Measurements from ENCODE around the gene ENPP5.
"Not testable (repeated sequence)": the region's sequence is repeated elsewhere in the genome, so short reads cannot be mapped to it uniquely, and the experiment has no call there.

ENPP5 gene

DNA sequence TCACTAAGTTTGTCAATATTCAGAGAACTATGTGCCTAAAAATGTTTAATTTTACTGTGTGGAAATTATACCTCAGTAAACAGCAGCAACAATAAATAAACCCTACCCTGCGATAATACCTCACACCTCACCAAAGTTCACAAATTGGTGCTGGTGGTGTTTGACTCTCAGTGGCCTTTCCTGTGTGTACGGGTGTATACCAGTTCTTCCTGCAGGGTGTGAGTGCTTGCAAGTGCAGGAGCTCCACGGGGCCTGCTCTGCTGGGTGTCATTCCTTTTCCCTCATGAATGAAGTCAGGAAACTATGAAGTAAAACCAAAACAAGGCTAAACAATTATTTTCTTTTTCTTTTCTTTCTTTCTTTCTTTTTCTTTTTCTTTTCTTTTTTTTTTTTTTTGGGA lies 4.1 kb upstream of the ENPP5 start:
- DNase-seq (ENCODE audit: low spot score), result no peak

DNA sequence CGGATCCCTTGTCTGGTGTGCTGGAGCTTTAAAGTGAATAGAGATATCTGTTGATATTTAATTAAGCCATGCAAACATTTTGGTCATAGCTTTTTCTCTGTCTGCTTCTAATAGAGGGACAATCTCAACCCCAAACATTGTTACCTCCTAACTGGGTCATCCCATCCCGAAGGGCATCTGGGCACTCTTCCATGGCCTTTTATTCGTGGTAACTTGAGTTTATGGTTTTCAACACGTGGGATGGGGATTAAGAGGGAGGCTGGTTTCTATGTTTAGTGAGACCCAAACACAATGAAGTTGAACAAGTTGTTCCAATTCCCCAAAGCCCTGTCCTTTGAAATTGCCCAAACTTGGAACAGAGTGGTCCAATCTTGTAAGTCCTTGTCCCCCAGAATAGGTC lies 1.4 kb upstream of the ENPP5 start:
- no peak for DNase-seq (ENCODE audit: low spot score)

DNA sequence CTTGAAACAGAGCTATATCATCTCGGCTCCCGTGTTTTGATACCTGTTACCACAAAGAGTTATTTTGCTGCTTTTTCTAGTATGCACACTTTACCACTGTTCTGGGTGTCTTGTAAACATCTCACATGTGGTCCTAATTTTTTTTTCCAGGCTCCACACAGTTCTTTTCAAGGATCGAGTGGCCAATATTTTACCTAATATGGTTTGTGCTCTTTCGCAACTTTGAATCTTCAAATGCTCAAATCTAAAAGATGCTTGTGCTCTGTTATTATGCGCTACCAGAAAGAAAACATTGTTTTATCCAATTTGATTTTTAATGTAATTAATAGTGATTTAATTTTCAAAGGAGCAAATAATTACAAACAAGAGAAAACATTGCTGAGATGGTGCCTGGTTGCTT lies 10.7 kb downstream of the ENPP5 start:
- DNase-seq (ENCODE audit: low spot score), result no peak

DNA sequence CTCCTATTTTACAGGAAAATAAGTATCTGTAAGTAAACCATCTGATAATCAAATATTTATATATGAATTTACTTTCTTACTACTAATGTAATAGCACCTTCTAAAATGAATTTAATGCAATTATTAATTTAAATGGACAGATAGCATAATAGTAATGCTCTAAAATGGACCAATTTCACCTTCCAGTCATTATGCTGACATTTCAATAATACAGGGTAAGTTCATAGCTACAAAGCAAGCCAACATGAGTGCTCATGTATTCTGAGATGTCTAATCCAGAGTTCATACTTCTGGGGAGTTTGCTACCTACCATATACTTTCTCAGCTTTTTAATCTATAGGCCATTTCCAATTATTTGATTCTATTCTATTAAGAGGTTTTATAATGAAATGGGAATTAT lies 11.6 kb downstream of the ENPP5 start:
- no peak for DNase-seq (ENCODE audit: low spot score)

DNA sequence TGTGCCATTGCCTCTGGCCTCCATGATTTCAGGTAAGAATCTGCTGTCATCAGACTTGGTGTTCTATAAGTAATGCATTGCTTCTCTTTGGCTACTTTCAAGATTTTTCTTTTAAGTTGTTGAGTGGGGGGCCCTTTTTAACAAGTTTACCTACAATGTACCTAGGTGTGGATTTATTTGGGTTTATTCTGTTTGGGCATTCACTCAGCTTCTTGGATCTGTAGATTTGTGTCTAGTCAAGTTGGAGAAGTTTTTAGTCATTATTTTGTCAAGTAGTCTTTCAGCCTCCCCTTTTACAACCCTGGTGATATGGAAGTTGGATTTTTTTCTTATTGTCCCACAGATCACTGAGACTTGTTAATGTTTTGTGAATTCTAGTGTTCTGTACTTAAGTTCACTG lies 14.1 kb downstream of the ENPP5 start:
- DNase-seq (ENCODE audit: low spot score), result no peak

DNA sequence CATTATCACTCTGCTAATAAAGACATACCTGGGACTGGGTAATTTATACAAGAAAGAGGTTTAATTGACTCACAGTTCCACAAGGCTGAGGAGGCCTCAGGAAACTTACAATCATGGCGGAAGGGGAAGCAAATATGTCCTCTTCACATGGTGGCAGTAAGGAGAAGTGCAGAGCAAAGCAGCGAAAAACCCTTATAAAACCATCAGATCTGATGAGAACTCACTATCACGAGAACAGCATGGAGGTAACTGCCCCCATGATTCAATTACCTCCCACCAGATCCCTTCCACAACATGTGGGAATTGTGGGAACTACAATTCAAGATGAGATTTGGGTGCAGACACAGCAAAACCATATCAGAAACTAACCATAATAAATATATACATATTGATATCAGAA lies 21.7 kb downstream of the ENPP5 start:
- DNase-seq (ENCODE audit: low spot score), result not testable (repeated sequence)

DNA sequence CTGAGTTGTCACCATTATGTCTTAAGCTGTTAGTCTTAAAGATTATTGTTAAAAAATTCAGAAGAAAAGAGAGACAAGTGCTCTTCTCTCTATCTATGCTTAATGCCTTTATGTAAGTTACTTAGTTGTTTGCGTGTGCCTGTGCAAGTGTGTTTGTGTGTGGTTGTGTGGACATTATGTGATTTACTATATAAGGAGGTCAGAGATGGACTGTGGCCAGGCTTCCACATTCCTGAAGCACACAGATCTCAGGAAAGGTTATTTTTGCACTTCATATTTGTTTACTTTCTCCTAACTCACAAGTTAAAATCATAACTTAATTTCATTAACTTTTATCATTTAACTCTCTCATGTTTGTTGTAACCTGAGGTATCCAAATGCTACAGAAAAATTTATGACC lies 26.5 kb downstream of the ENPP5 start:
- no peak for DNase-seq (ENCODE audit: low spot score)

DNA sequence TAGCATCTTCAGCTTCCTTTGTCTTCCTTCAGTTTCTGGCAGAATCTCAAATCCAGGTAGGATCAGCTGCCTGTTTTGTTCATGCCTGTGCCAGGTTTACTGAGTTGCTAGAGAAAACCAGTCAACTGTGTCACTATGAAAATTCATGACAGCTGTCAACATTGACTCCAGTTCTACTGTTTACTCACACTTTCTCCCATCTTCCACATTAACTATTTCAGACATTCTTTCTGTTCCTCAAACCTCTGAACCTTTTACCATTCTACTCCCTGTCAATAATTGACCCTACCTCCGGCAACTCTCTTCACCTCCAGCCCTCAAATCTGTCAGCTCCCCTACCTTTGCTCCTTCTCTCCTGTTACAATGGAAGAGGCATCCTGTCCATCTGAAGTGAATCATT lies 32.5 kb downstream of the ENPP5 start:
- no peak for DNase-seq (ENCODE audit: low spot score)

DNA sequence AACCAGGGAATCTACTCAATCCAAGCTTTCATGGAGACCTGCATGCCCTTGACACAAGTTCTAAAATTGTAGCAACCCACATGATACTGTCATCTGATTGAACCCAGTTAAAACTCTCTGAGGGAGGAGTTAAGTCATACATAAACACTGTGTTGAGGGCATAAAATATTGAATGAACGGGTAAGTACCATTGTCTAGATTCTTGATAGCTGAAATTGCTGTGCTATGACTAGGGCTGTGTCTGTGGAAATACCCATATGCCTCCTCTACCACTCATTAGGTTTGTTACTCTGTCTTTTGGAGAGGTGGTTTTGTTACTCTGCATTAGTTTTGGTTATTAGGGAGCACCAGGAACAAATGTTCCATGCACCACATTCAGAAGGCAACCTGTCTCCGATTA lies 33.4 kb downstream of the ENPP5 start:
- no peak for DNase-seq (ENCODE audit: low spot score)

DNA sequence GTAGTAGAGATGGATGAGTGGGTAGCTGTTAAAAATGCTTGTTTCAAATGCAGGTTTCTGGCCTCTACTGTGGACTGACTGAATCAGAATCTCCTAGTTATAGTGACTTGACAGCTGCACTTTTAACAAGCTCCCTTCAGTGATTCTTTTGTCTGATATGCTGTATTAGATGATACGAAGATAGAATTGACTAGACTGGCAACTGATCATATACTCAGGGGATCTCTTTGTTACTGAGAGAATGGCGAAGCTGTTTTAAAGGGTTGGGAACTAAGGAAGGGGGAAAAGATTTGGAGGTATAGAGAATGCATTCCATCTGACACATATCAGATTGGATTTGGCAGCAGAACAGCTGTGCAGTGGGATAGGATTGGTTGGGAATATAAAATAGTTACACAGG lies 33.9 kb downstream of the ENPP5 start:
- no peak for DNase-seq (ENCODE audit: low spot score)

DNA sequence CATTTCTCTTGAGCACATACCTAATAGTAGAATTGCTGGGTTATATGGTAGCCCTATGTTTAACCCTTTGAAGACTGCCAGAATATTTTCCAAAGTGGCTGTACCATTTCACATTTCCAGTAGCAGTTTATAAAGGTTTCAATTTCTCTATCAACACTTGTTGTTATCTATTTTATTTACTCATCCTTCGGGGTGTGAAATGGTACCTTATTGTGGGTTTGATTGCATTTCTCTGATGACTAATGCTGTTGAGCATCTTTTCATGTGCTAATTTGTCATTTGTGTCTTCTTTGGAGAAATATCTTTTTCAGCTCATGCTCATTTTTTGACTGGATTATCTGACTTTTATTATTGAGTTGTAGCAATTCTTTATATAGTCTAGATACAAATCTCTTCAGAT lies 35.6 kb downstream of the ENPP5 start:
- no peak for DNase-seq (ENCODE audit: low spot score)

DNA sequence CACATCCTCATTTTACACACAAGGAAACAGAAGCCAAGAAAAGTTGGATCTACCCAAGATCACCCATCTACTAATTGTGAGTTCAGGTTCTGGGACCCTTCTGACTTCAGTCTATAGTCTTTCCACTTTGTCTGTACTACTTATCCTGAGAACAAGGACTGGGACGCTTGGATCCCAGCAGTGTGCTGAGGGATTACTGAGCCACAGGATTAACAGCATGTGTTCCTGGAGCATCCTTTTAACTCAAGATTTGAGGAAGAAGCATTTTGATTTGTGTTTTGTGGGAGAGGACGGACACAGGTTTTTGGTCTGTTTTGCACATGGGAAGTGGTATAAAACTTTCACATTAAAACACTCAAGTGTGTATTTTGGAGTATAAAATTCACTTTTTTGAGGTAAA lies 36.6 kb downstream of the ENPP5 start:
- DNase-seq (ENCODE audit: low spot score), result no peak

DNA sequence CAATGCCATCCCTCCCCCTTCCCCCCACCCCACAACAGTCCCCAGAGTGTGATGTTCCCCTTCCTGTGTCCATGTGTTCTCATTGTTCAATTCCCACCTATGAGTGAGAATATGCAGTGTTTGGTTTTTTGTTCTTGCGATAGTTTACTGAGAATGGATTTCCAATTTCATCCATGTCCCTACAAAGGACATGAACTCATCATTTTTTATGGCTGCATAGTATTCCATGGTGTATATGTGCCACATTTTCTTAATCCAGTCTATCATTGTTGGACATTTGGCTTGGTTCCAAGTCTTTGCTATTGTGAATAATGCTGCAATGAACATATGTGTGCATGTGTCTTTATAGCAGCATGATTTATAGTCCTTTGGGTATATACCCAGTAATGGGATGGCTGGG lies 39.5 kb downstream of the ENPP5 start:
- not testable (repeated sequence) for DNase-seq (ENCODE audit: low spot score)

DNA sequence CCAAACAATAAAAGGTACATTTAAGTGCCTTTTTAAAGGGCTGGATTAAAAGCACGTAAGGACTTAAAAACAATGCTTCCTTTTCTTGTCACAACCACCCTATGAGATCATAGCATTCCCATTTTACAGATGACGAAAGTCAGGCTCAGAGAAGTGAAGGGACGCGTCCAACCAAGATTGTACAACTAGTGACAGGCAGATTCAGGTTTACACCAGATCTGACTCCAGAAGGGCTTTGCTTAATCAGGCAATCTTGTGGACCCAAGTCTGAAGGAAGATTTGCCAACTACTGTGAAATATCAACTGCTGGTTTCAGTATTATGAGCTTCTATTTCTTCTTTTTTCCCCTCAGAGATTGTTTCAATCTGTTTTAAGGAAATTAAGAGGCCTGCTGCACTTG lies 40.1 kb downstream of the ENPP5 start:
- DNase-seq (ENCODE audit: low spot score), result peak; percentile 5

DNA sequence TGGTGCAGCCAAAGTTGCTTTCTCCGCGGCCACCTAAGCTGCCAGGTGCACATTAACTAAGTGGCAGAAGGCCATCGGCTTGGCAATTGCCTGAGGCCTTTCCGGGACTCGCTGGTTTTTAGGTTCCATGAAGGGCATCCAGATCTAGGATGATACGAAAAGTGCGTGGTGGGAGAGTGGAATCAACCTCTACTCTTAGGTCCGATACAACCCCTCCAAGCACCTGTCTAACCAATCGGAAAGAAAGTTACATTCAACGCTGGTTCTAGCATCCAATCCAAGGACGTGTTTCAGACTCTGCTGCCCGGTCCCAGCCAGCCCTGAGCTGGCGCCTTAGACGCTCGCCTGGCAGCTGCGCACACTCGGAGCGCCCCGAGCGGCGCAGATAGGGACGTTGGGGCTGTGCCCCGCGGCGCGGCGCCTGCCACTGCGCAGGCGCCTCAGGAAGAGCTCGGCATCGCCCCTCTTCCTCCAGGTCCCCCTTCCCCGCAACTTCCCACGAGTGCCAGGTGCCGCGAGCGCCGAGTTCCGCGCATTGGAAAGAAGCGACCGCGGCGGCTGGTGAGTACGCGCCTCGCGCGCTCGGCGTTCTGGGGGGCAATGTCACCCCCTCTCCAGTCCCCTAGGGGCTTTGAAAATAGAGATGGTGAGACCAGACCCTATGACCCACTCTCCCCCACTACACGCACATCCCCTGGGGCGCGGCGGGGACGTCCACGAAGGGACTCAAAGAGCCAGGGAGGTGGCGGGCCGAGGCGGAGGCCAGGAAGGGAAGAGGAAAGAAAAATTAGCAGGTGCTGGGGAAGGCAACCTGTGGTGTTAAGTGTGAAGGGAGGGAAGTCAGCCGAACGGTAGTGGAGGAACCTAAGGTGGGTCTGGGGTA lies 40.9 kb downstream of the ENPP5 start, which contains the start of gene ENPP4:
TSS of gene ENPP4 (plus strand) at position 361 of the 883 bp plus-strand sequence. CDS start 9,595 bp downstream, outside the sequence.
- DNase-seq (ENCODE audit: low spot score), result peak; percentile 90

DNA sequence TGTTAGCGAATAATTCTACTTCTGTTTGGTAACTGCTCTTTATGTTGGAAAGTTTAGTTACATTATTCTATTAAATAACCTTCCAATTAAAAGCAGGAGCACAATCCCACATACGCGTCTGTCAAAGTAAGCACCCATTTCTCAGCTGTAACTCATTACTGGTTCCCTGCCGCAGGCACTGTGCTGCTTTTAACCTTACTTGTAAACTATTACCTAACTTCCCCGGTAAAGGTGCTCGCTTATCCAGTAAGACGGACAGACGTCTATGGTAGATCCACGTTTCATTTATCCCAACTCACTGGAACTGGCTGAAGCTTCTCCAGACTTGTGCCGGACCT lies 41.5 kb downstream of the ENPP5 start:
- no peak for DNase-seq (ENCODE audit: low spot score)

DNA sequence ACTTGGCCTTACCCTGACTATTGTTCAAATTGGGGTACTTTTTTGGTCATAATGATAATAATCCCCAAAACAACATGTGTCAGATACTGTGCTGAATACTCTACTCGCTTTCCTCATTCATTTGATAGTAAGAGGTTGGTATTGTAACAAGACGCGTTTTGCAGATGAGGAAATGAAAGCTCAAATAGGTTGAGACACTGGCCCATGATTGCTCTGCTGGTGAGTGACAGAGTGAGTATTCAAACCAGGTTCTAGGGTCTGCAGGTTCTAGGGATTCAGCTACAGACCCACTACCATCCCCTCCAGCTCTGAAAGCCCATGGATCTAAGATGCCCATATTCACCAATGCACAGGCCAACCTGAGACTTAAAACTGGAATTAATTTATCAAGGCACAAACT lies 42.3 kb downstream of the ENPP5 start:
- DNase-seq (ENCODE audit: low spot score), result no peak

DNA sequence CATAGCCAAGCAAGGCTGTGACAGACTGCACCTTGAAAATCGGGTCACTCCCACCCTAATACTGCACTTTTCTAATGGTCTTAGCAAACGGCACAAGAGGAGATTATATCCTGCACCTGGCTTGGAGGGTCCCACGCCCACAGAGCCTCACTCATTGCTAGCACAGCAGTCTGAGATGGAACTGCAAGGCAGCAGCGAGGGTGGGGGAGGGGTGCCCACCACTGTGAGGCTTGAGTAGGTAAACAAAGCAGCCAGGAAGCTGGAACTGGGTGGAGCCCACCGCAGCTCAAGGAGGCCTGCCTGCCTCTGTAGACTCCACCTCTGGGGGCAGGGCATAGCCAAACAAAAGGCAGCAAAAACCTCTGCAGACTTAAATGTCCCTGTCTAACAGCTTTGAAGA lies 51.1 kb downstream of the ENPP5 start:
- not testable (repeated sequence) for DNase-seq (ENCODE audit: low spot score)

DNA sequence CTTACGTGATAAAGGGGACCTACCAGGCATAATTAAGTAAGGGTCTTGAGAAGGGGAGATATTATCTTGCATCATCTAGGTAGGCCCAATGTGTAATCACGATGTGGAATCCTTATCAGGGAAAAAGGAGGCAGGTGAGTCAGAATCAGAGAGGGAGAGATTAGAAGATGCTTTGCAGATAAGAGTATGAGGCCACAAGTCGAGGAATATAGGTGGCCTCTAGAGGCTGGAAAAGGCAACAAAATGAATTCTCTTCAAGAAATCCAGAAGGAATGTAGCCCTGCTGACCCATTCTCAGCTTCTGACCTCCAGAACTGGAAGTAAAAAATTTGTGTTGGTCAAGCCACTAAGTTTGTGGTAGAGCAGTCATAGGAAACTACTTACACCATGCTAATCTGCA lies 51.9 kb downstream of the ENPP5 start:
- DNase-seq (ENCODE audit: low spot score), result no peak

DNA sequence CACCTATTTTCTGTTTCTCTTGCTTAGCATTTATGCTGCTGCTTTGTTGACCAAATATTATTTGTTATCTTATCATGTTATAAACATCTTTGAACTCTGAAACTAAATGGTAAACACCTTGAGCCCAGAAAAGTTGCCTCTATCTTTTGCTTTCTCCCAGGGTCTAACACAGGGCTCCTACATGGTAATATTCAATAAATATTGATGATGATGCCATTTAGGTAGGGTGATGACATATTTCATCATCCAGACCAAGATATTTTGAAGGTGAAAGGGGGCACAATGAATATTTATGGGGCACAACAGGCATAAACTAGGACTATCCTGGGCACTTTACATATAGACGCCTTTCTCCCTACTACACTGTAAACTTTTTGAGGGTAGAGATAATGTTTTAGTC lies 52.6 kb downstream of the ENPP5 start:
- DNase-seq (ENCODE audit: low spot score), result no peak

DNA sequence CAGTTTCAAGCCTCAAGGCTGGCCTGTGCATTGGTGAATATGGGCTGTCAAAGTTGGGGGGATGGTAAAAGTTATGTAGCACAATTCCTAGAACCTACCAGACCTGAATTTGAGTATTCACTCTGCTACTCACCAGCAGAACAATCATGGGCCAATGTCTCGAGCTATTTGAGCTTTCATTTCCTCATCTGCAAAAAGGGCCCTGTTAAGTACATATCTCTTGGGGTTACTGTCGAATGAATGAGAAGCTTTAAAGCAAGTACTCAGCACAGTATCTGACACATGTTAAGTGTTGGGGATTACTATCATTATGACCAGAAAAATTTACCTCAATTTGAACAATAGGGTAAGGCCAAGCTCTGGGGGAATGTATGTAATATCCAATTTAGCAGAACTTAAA lies 54.5 kb downstream of the ENPP5 start:
- DNase-seq (ENCODE audit: low spot score), result no peak

DNA sequence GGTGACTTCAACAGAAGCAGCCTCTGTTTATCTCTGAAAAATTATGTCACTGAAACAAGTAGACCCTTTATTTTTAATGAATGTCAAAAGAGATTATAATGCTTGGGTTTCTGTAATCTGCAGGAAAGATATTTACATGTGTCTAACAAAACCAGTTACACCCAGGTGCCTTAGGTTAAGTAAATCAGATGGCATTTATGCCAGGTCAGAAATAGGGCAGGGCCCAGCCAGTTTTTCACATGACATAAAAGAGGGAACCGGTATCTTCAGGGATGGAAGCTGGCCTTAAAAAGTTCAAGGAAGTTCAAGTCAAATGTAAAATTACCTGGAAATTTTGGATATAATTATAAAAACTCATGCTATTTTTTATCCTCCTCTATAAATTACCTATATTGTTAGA lies 55.1 kb downstream of the ENPP5 start:
- no peak for DNase-seq (ENCODE audit: low spot score)

DNA sequence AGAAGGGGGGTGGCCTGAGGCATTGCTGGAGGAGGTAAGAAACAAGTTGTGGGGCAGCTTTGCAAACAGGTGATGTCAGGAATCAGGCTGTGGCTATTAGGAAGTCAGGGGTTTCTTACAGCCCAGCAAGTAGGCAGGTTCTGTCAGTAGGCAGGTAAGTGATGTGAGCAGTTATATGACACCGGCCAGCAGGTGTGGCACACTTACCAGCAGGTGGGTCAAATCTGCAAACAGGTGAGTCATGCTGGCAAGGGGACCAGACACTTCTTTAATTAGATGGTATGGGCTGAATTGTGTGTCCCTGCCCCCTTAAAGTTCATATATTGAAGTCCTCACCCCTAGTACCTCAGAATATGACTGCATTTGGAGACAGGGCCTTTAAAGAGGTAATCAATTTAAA lies 57.4 kb downstream of the ENPP5 start:
- no peak for DNase-seq (ENCODE audit: low spot score)

Measured in hematopoietic multipotent progenitor cell treated with erythropoietin and hydrocortisone succinate and interleukin-3 and kit ligand, for 15 days (in vitro differentiated cells).